ENCODE data around the gene CBR1. TPM values are rescaled to one million over a fixed set of nuclear protein-coding genes. Genes with fewer than 3 reads are reported as not detected.

Gene CBR1
- total and polyA plus RNA-seq, 2 of the 13 experiments (the other 11 are each of a cell fraction or from before 2014, with no cell fraction given): 33.7 to 38.7 TPM

- TF ChIP-seq, protein P1, sequence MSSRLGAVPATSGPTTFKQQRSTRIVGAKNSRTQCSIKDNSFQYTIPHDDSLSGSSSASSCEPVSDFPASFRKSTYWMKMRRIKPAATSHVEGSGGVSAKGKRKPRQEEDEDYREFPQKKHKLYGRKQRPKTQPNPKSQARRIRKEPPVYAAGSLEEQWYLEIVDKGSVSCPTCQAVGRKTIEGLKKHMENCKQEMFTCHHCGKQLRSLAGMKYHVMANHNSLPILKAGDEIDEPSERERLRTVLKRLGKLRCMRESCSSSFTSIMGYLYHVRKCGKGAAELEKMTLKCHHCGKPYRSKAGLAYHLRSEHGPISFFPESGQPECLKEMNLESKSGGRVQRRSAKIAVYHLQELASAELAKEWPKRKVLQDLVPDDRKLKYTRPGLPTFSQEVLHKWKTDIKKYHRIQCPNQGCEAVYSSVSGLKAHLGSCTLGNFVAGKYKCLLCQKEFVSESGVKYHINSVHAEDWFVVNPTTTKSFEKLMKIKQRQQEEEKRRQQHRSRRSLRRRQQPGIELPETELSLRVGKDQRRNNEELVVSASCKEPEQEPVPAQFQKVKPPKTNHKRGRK (CRISPR knock-in tag; IDR thresholded peaks at IDR 0.05): no peak
- TF ChIP-seq ZNF703 (CRISPR knock-in tag; IDR thresholded peaks at IDR 0.05; ENCODE audit: borderline replicate concordance) (no peak), ZMYM3 (CRISPR knock-in tag; IDR thresholded peaks at IDR 0.05) (peak; percentile 32; the same call in 1 of the 2 replicates)
These were observed at the start of gene CBR1 (continued) for GRCh38 chr21:36069713-36070583.

- Histone ChIP-seq H3K27me3 (ENCODE audit: control insufficient read depth in 1 of 2, insufficient read depth in 2 of 2, low read length in 2 of 2) (peaks cover 0 to 2% of the 10 kb centered on the region in 2 experiments; a peak in 2 of 5 replicates), H3K36me3 (replicated peaks in 1 of 2; ENCODE audit: control insufficient read depth in 1 of 2, insufficient read depth in 2 of 2, low read length in 2 of 2) (no peaks in the 10 kb centered on the region), H3K9ac (ENCODE audit: insufficient read depth, low read depth, low read length) (no peak overlapping the region), H2AFZ (ENCODE audit: low read length) (no peak overlapping the region), H3K4me3 (replicated peaks in 1 of 3; ENCODE audit: insufficient read depth in 1 of 3, low read depth in 2 of 3, low read length in 3 of 3) (no peak overlapping the region), H3K4me1 (ENCODE audit: insufficient read depth, low read length) (no peaks in the 10 kb centered on the region), H3K4me2 (ENCODE audit: low read depth, low read length) (no peak overlapping the region), H3K9me3 (ENCODE audit: low read length) (no peaks in the 10 kb centered on the region), H3K79me2 (ENCODE audit: insufficient read depth, low read length) (no peaks in the 10 kb centered on the region), H3K27ac (ENCODE audit: extremely low read length, insufficient read depth, low read length) (no peak overlapping the region), H4K20me1 (ENCODE audit: insufficient read depth, low read length) (no peaks in the 10 kb centered on the region)
- in situ Hi-C loops (cut with HindIII; ENCODE audit: extremely low pct_ligation_motif_present, low pct_unique_long_range_greater_than_20kb): no loop called here
- 57% methylated on average over 11 of the region's 11 CpGs for WGBS (ENCODE audit: low lambda C conversion rate)
- DNase-seq (ENCODE audit: low spot score) (no peak), FAIRE-seq (no peak), ATAC-seq (no peak)
- no TSS peak for BruUV-seq (replicated peaks)
- POLR2A ChIA-PET: no interaction called here
- CTCF ChIA-PET (ENCODE audit: low intra/inter-chr PET ratio, low total read pairs): no interaction called here
- intact Hi-C loops (cut with micrococcal nuclease; ENCODE audit: unreplicated experiment): loop anchor here (10.0 kb wide), 1 partner anchor 1137 kb away; no protein-coding TSS in a partner anchor
- TF ChIP-seq KIAA2018 (CRISPR knock-in tag; IDR thresholded peaks at IDR 0.05; ENCODE audit: borderline replicate concordance): no peak
- TF ChIP-seq DNMT1 (CRISPR knock-in tag; IDR thresholded peaks at IDR 0.05): no peak
- no peak for TF ChIP-seq ZNF10 (CRISPR knock-in tag; IDR thresholded peaks at IDR 0.05; ENCODE audit: borderline replicate concordance, low read depth)
- no peak for TF ChIP-seq ZMAT3 (CRISPR knock-in tag; conservative IDR thresholded peaks at IDR 0.05)
- no peak for TF ChIP-seq ZNF354B (CRISPR knock-in tag; IDR thresholded peaks at IDR 0.05)
- TF ChIP-seq KLF9 (CRISPR knock-in tag; IDR thresholded peaks at IDR 0.05; ENCODE audit: low read depth): no peak
- no peak for TF ChIP-seq ZNF547 (CRISPR knock-in tag; IDR thresholded peaks at IDR 0.05)
These were observed 48.5 kb upstream of the CBR1 start for GRCh38 chr21:36021251-36021837.
